GM23338 (cell line): ENCODE measurements around the gene RIC1. TPM values are rescaled to one million over a fixed set of nuclear protein-coding genes. Genes with fewer than 3 reads are reported as not detected.
A peak's percentile ranks its signal among the peaks of the same experiment; 100 is the strongest.

Source experiments
- ATAC-seq: fragments of 200-7000 bp; cut with Tn5 transposase; 3 replicates; pipeline ENCODE4 v1.9.1; 2020
- DNase-seq: peaks from one replicate; pipeline ENCODE4 v3.0.0-alpha.2; 2015; ENCODE audit warnings: low spot score
- H2AFZ ChIP-seq: fragments of 200-600 bp; sonication (generic); 2 replicates; pipeline ENCODE4 v1.8.0; 2016; ENCODE audit warnings: antibody characterized with exemption, mild to moderate bottlenecking, moderate library complexity
- H3F3A ChIP-seq: fragments of 200-600 bp; sonication (generic); replicated peaks from 2 replicates; pipeline ENCODE4 v1.8.0; 2017; ENCODE audit warnings: antibody characterized with exemption, mixed run types, low read depth
- H3K27ac ChIP-seq: fragments of 200-600 bp; sonication (generic); 2 replicates; pipeline ENCODE4 v1.6.1; 2016; ENCODE audit warnings: low read depth
- H3K27me3 ChIP-seq: fragments of 200-600 bp; sonication (generic); 2 replicates; pipeline ENCODE4 v1.8.0; 2016; ENCODE audit warnings: mild to moderate bottlenecking, mixed run types, moderate library complexity; ENCODE audit not compliant: insufficient read depth
- H3K36me3 ChIP-seq: fragments of 200-600 bp; sonication (generic); 2 replicates; pipeline ENCODE4 v1.8.0; 2016; ENCODE audit warnings: mild to moderate bottlenecking; ENCODE audit not compliant: insufficient read depth
- H3K4me1 ChIP-seq: fragments of 200-600 bp; sonication (generic); 2 replicates; pipeline ENCODE4 v1.8.0; 2016; ENCODE audit warnings: mild to moderate bottlenecking, moderate library complexity; ENCODE audit not compliant: insufficient read depth
- H3K4me2 ChIP-seq: fragments of 200-600 bp; sonication (generic); 2 replicates; pipeline ENCODE4 v1.7.1; 2017; ENCODE audit warnings: mixed run types
- H3K4me3 ChIP-seq: fragments of 200-600 bp; sonication (generic); 2 replicates; pipeline ENCODE4 v1.6.1; 2016; ENCODE audit warnings: mixed run types
- H3K79me2 ChIP-seq: fragments of 200-600 bp; sonication (generic); replicated peaks from 2 replicates; pipeline ENCODE4 v1.8.0; 2017; ENCODE audit warnings: mild to moderate bottlenecking; ENCODE audit not compliant: insufficient read depth
- H3K9me2 ChIP-seq: fragments of 200-600 bp; sonication (generic); 2 replicates; pipeline ENCODE4 v1.8.0; 2017; ENCODE audit not compliant: insufficient read depth
- H4K20me1 ChIP-seq: fragments of 200-600 bp; sonication (generic); replicated peaks from 2 replicates; pipeline ENCODE4 v1.8.0; 2017; ENCODE audit warnings: mild to moderate bottlenecking; ENCODE audit not compliant: insufficient read depth
- H3K27ac Mint-ChIP-seq: 2 replicates; pipeline ENCODE4 v1.8.0; 2020; ENCODE audit warnings: inconsistent platforms, mild to moderate bottlenecking, moderate library complexity, mixed read lengths
- H3K27me3 Mint-ChIP-seq: 3 replicates; pipeline ENCODE4 v1.8.0; 2022; ENCODE audit warnings: low read depth, mild to moderate bottlenecking, moderate library complexity, mixed read lengths, inconsistent platforms; ENCODE audit not compliant: insufficient read depth, poor library complexity
- H3K36me3 Mint-ChIP-seq: 3 replicates; pipeline ENCODE4 v1.8.0; 2021; ENCODE audit warnings: low read depth, mild to moderate bottlenecking, inconsistent platforms, moderate library complexity, mixed read lengths
- H3K4me1 Mint-ChIP-seq: 3 replicates; pipeline ENCODE4 v1.8.0; 2020; ENCODE audit warnings: mild to moderate bottlenecking, inconsistent platforms, mixed read lengths
- H3K4me3 Mint-ChIP-seq: 3 replicates; pipeline ENCODE4 v1.8.0; 2021; ENCODE audit warnings: moderate library complexity, mild to moderate bottlenecking, inconsistent platforms, mixed read lengths
- H3K9me3 Mint-ChIP-seq: 3 replicates; pipeline ENCODE4 v1.8.0; 2020; ENCODE audit warnings: moderate library complexity, mild to moderate bottlenecking, inconsistent platforms, mixed read lengths
- CREB1 ChIP-seq: fragments of 250-450 bp; sonication (Bioruptor Pico); IDR thresholded peaks from 2 replicates; pipeline ENCODE4 v1.5.0; 2020; ENCODE audit warnings: low read depth, mild to moderate bottlenecking, moderate library complexity
- EZH2 ChIP-seq: fragments of 200-600 bp; sonication (generic); IDR thresholded peaks from one replicate; pipeline ENCODE4 v1.8.0; 2017; ENCODE audit warnings: antibody characterized with exemption, mild to moderate bottlenecking, low read depth; ENCODE audit not compliant: unreplicated experiment
- EZH2phosphoT487 ChIP-seq: fragments of 200-600 bp; sonication (generic); IDR thresholded peaks from one replicate; pipeline ENCODE4 v1.8.1; 2018; ENCODE audit warnings: antibody characterized with exemption; ENCODE audit not compliant: unreplicated experiment
- JUNB ChIP-seq: IDR thresholded peaks from one replicate; pipeline ENCODE4 v1.6.1; 2016; ENCODE audit warnings: antibody characterized with exemption; ENCODE audit not compliant: unreplicated experiment
- NANOG ChIP-seq: IDR thresholded peaks from 2 replicates; pipeline ENCODE4 v1.6.1; 2016; ENCODE audit warnings: antibody characterized with exemption, borderline replicate concordance
- POLR2AphosphoS5 ChIP-seq: IDR thresholded peaks from 2 replicates; pipeline ENCODE4 v1.6.1; 2016; ENCODE audit warnings: antibody characterized with exemption, low read depth
- STAT1 ChIP-seq: IDR thresholded peaks from one replicate; pipeline ENCODE4 v1.6.1; 2016; ENCODE audit warnings: antibody characterized with exemption; ENCODE audit not compliant: unreplicated experiment
- ZNF331 ChIP-seq: fragments of 250-450 bp; sonication (Bioruptor Pico); IDR thresholded peaks from 2 replicates; pipeline ENCODE4 v1.5.0; 2020; ENCODE audit warnings: low read depth, mild to moderate bottlenecking, moderate library complexity
- polyA plus RNA-seq: library from polyadenylated mRNA; unstranded; fragments of >200 nt; fragmentation: Nextera tagmentation; extraction: Ambion mirVana; gene quantifications from 2 replicates; pipeline ENCODE4 v1.2.1, GENCODE V29; 2016
- total RNA-seq: library from RNA; depleted of rRNA; stranded (reverse); fragments of >200 nt; shearing (Covaris generic); gene quantifications from 2 replicates; pipeline ENCODE4 v1.2.3, GENCODE V29; 2014
- TF ChIP-seq, protein P1 (sequence below): IDR thresholded peaks from one replicate; pipeline ENCODE4 v1.6.1; 2018; ENCODE audit warnings: antibody characterized with exemption; ENCODE audit not compliant: unreplicated experiment
- TF ChIP-seq, protein P2 (sequence below), 2 experiments: fragments of 200-600 bp in 1 of 2; sonication (generic) in 1 of 2; conservative IDR thresholded peaks; 2 replicates each; pipeline versions ENCODE4 v1.5.1 to v1.6.1; 2016 to 2017; ENCODE audit warnings: antibody characterized with exemption in 2 of 2, low read depth in 2 of 2, mild to moderate bottlenecking in 2 of 2, moderate library complexity in 1 of 2
- TF ChIP-seq, protein P3 (sequence below): IDR thresholded peaks from 2 replicates; pipeline ENCODE4 v1.6.1; 2016; ENCODE audit warnings: antibody characterized with exemption
- TF ChIP-seq, protein P4 (sequence below): fragments of 250-450 bp; sonication (Bioruptor Pico); IDR thresholded peaks from 2 replicates; pipeline ENCODE4 v1.5.0; 2020; ENCODE audit warnings: mild to moderate bottlenecking, moderate library complexity

The RIC1 gene
- total and polyA plus RNA-seq, 2 experiments from 2014 or later = 7.8 to 34.9 TPM

DNA sequence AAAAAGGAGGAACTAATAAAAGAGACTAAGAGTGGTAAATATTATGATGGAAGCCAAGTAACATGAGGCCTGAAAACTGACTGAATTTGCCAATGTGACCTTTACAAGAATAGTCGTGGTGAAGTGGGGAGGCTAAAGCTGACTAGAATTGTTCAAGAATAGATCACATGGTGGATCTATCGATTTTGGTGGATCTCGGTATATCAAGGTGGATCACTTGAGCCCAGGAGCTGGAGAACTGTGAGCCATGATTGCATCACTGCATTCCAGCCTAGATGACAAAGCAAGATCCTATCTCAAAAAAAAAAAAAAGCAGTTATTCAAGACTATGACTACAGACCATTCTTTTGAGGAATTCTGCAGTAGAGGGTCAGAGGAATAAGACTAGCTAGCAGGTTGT is 189.0 kb downstream of the RIC1 start:
- Histone ChIP-seq H3K79me2 (no peaks in the 10 kb centered on the region), H3K9me2 (no peaks in the 10 kb centered on the region), H3F3A (no peaks in the 10 kb centered on the region), H3K4me2 (no peak overlapping the region), H3K36me3 (peaks cover 4% of the 10 kb centered on the region; the same call in 1 of the 2 replicates), H3K4me1 (no peaks in the 10 kb centered on the region), H3K4me3 (no peak overlapping the region), H2AFZ (no peak overlapping the region), H3K27ac (no peak overlapping the region), H4K20me1 (no peaks in the 10 kb centered on the region), H3K27me3 (no peaks in the 10 kb centered on the region)
- Mint-ChIP-seq H3K27me3 (no peaks in the 10 kb centered on the region), H3K4me1 (no peaks in the 10 kb centered on the region; the same call in 2 of the 3 replicates), H3K4me3 (no peak overlapping the region), H3K9me3 (no peaks in the 10 kb centered on the region), H3K36me3 (peaks cover 10% of the 10 kb centered on the region; the same call in 2 of the 3 replicates), H3K27ac (peak overlapping the region; percentile 73)
- TF ChIP-seq, protein P1, sequence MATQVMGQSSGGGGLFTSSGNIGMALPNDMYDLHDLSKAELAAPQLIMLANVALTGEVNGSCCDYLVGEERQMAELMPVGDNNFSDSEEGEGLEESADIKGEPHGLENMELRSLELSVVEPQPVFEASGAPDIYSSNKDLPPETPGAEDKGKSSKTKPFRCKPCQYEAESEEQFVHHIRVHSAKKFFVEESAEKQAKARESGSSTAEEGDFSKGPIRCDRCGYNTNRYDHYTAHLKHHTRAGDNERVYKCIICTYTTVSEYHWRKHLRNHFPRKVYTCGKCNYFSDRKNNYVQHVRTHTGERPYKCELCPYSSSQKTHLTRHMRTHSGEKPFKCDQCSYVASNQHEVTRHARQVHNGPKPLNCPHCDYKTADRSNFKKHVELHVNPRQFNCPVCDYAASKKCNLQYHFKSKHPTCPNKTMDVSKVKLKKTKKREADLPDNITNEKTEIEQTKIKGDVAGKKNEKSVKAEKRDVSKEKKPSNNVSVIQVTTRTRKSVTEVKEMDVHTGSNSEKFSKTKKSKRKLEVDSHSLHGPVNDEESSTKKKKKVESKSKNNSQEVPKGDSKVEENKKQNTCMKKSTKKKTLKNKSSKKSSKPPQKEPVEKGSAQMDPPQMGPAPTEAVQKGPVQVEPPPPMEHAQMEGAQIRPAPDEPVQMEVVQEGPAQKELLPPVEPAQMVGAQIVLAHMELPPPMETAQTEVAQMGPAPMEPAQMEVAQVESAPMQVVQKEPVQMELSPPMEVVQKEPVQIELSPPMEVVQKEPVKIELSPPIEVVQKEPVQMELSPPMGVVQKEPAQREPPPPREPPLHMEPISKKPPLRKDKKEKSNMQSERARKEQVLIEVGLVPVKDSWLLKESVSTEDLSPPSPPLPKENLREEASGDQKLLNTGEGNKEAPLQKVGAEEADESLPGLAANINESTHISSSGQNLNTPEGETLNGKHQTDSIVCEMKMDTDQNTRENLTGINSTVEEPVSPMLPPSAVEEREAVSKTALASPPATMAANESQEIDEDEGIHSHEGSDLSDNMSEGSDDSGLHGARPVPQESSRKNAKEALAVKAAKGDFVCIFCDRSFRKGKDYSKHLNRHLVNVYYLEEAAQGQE = no peak
- TF ChIP-seq EZH2phosphoT487 (no peak), ZNF331 (CRISPR knock-in tag) (no peak), NANOG (no peak), STAT1 (no peak), POLR2AphosphoS5 (no peak), JUNB (no peak), CREB1 (CRISPR knock-in tag) (no peak), EZH2 (no peak)
- TF ChIP-seq, protein P2, sequence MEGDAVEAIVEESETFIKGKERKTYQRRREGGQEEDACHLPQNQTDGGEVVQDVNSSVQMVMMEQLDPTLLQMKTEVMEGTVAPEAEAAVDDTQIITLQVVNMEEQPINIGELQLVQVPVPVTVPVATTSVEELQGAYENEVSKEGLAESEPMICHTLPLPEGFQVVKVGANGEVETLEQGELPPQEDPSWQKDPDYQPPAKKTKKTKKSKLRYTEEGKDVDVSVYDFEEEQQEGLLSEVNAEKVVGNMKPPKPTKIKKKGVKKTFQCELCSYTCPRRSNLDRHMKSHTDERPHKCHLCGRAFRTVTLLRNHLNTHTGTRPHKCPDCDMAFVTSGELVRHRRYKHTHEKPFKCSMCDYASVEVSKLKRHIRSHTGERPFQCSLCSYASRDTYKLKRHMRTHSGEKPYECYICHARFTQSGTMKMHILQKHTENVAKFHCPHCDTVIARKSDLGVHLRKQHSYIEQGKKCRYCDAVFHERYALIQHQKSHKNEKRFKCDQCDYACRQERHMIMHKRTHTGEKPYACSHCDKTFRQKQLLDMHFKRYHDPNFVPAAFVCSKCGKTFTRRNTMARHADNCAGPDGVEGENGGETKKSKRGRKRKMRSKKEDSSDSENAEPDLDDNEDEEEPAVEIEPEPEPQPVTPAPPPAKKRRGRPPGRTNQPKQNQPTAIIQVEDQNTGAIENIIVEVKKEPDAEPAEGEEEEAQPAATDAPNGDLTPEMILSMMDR (conservative IDR thresholded peaks at IDR 0.05; ENCODE audit: low read depth in 2 of 2) = no peak
- TF ChIP-seq, protein P3, sequence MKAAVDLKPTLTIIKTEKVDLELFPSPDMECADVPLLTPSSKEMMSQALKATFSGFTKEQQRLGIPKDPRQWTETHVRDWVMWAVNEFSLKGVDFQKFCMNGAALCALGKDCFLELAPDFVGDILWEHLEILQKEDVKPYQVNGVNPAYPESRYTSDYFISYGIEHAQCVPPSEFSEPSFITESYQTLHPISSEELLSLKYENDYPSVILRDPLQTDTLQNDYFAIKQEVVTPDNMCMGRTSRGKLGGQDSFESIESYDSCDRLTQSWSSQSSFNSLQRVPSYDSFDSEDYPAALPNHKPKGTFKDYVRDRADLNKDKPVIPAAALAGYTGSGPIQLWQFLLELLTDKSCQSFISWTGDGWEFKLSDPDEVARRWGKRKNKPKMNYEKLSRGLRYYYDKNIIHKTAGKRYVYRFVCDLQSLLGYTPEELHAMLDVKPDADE = no peak
- TF ChIP-seq, protein P4, sequence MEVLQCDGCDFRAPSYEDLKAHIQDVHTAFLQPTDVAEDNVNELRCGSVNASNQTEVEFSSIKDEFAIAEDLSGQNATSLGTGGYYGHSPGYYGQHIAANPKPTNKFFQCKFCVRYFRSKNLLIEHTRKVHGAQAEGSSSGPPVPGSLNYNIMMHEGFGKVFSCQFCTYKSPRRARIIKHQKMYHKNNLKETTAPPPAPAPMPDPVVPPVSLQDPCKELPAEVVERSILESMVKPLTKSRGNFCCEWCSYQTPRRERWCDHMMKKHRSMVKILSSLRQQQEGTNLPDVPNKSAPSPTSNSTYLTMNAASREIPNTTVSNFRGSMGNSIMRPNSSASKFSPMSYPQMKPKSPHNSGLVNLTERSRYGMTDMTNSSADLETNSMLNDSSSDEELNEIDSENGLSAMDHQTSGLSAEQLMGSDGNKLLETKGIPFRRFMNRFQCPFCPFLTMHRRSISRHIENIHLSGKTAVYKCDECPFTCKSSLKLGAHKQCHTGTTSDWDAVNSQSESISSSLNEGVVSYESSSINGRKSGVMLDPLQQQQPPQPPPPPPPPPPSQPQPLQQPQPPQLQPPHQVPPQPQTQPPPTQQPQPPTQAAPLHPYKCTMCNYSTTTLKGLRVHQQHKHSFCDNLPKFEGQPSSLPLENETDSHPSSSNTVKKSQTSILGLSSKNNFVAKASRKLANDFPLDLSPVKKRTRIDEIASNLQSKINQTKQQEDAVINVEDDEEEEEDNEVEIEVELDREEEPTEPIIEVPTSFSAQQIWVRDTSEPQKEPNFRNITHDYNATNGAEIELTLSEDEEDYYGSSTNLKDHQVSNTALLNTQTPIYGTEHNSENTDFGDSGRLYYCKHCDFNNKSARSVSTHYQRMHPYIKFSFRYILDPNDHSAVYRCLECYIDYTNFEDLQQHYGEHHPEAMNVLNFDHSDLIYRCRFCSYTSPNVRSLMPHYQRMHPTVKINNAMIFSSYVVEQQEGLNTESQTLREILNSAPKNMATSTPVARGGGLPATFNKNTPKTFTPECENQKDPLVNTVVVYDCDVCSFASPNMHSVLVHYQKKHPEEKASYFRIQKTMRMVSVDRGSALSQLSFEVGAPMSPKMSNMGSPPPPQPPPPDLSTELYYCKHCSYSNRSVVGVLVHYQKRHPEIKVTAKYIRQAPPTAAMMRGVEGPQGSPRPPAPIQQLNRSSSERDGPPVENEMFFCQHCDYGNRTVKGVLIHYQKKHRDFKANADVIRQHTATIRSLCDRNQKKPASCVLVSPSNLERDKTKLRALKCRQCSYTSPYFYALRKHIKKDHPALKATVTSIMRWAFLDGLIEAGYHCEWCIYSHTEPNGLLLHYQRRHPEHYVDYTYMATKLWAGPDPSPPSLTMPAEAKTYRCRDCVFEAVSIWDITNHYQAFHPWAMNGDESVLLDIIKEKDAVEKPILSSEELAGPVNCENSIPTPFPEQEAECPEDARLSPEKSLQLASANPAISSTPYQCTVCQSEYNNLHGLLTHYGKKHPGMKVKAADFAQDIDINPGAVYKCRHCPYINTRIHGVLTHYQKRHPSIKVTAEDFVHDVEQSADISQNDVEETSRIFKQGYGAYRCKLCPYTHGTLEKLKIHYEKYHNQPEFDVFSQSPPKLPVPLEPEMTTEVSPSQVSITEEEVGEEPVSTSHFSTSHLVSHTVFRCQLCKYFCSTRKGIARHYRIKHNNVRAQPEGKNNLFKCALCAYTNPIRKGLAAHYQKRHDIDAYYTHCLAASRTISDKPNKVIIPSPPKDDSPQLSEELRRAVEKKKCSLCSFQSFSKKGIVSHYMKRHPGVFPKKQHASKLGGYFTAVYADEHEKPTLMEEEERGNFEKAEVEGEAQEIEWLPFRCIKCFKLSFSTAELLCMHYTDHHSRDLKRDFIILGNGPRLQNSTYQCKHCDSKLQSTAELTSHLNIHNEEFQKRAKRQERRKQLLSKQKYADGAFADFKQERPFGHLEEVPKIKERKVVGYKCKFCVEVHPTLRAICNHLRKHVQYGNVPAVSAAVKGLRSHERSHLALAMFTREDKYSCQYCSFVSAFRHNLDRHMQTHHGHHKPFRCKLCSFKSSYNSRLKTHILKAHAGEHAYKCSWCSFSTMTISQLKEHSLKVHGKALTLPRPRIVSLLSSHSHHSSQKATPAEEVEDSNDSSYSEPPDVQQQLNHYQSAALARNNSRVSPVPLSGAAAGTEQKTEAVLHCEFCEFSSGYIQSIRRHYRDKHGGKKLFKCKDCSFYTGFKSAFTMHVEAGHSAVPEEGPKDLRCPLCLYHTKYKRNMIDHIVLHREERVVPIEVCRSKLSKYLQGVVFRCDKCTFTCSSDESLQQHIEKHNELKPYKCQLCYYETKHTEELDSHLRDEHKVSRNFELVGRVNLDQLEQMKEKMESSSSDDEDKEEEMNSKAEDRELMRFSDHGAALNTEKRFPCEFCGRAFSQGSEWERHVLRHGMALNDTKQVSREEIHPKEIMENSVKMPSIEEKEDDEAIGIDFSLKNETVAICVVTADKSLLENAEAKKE (CRISPR knock-in tag) = no peak
- DNase-seq (no peak), ATAC-seq (no peak)
